GM18511 (cell line): ENCODE data around the gene CIP2A.
"Not testable (repeated sequence)": the region's sequence is repeated elsewhere in the genome, so short reads cannot be mapped to it uniquely, and the experiment has no call there.

ENCODE experiments used
- ATAC-seq: cut with Tn5 transposase; IDR thresholded peaks from one replicate; pipeline ENCODE4 v1.9.1; 2021; ENCODE audit warnings: mild to moderate bottlenecking, moderate library complexity; ENCODE audit not compliant: unreplicated experiment

Gene CIP2A

DNA sequence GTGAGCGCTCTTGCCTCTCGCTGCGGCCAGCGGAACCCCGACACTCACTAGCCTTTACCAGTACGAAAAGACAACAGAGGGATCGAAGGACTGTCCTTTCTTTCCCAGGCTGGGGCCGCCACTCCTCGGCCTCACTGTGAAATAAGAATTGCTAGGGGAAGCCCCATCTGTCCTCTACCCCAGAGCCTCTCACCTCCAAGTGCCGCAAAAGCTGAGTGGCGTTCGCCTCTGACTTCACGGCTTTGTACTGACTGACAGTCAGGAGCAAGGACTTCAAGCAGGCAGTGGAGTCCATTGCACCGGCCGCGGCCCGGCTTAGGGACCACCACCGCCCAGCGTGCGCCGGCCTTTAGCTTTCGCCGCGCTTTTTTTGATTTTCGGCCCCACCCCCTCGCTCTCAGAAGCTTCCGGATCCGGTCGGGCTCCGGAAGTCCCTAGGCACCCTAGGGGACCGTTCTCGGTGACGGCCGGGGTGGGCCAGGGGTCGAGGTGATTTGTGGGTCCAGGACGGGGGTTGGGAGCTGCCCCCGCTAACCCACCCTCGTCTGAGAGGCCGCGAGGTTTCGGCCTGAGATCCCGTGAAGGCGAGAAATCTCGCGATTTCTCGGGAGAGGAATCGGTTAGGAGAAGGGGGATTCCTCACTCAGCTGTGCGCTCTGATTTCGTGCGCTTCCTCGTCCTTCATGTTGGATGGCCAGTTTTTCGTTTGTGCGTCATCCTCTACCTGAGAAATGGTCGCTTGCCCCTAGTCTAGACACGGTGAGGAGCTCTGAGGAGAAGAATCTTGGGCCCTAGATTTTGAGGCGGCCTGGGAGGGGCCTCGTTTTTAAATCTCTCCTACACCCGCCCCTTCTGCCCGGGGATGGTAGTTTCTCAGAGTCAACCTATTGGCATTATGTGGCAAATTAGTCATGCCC, at the start of gene CIP2A, which contains the start of gene DZIP3:
CIP2A (minus strand) TSS at position 358 of the 917 bp plus-strand sequence; CDS start at position 295, 63 bp downstream.
DZIP3 (plus strand) TSS at position 642 of the 917 bp plus-strand sequence. CDS start 15,685 bp downstream, outside the sequence.
- ATAC-seq: peak; percentile 92

DNA sequence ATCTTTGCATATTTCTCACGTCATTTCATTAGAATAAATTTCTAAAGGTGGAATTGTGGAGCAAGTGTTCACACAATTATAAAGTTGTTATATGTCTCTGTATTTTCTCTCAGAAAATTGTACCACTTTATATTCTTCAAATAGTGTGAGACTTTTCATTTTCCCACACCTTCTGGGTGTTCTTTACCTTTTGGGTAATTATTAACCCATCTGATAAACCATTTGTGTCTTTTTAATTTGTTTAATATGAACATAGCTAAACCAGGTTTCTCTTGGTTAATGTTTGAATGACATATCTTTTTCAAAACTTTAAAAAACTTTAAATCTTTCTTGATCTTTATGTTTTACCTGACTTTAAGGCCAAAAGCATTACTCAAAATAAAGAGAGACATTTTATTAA, 40.7 kb upstream of the CIP2A start:
- ATAC-seq: no peak

DNA sequence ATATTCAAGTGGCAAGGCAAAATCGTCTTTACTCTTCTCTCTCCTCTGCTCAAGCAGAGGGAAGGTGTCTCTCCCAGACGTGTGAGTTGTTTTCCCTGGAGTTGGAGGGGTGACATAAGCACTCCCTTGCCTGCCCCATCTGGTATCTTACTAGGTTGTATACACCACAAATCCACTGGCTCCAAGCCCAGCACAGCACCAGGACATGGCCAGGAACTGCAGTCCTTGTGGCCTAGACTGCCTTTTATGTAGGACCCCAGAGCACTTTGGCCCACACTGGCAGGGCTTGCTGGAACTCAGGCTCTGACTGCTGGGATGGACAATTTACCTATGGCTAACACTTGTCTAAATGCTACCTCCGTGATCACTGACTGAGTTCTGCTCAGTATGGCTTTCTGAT, 34.3 kb upstream of the CIP2A start:
- no peak for ATAC-seq

DNA sequence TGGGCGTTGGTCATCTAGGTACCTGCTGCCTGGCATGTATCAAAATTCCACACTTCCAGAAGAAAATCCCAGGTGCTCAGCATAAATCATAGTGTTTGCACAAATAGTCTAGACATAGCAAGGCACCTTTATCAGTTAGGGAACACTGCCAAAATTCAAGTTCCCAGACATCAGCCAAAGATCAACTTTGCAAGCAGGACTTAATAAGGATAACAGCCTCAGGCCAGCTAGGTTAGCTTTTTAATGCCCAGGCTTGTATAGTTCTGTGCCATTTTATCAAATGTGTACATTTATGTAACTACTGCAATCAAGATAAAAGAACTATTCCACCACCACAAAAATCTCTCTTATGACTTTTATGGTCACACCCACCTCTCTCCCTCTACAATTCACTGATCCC, 31.0 kb upstream of the CIP2A start:
- no peak for ATAC-seq

DNA sequence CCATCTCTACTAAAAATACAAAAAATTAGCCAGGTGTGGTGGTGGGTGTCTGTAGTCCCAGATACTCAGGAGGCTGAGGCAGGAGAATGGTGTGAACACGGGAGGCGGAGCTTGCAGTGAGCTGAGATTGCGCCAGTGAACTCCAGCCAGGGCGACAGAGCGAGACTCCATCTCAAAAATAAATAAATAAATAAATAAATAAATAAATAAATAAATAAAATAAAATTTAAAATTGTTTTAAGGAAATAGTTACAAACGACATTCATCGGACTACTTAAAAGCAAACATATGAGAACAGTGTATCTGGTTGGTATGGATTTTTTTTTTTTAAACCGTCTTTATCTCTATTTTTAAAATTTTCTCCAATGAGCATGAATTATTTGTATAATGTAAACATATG, 26.9 kb upstream of the CIP2A start:
- not testable (repeated sequence) for ATAC-seq

DNA sequence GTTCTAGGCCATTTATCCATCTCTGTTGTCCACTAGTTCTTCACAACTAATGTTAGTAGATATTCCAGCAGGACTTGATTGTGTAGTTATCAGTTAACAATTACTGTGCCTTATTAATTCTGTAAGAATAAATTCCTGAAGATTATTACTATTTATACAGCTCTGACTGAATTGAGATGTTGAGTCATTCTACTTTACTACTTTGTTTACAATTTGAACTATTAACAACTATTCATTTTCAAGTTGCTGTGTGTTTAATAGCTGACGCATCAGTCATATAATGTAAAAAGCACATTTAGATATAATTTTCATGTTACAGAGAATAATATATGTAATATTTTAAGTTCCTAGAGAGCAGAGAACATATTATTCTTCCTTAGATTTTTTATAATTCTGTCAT, 21.4 kb upstream of the CIP2A start:
- ATAC-seq: no peak

DNA sequence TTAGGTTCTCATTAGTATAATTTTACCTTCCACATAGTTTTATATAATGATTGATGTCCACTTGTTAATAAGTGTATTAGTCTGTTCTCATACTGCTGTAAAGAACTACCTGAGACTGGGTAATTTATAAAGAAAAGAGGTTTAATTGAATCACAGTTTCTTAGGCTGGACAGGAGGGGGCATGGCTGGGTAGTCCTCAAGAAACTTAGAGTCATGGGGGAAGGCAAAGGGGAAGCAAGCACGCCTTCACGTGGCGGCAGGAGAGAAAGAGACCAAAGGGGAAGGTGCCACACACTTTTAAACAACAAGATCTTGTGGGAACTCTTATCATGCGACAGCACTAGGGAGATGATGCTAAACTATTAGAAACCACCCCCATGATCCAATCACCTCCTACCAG, 19.5 kb upstream of the CIP2A start:
- no peak for ATAC-seq

DNA sequence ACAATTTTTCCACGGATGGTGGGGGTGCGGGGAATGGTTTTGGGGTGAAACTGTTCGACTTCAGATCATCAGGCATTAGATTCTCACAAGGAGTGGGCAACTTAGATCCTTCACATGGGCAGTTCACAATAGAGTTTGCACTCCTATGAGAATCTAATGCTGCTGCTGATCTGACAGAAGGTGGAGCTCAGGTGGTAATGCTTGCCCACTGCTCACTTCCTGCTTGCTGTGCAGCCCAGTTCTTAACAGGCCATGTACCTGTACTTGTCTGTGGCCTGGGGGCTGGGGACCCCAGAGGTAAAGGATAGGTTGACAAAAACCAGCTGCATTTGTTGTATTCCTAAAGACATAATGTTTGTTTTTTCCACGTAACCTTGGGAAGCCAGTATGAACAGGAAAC, 16.3 kb upstream of the CIP2A start:
- no peak for ATAC-seq

DNA sequence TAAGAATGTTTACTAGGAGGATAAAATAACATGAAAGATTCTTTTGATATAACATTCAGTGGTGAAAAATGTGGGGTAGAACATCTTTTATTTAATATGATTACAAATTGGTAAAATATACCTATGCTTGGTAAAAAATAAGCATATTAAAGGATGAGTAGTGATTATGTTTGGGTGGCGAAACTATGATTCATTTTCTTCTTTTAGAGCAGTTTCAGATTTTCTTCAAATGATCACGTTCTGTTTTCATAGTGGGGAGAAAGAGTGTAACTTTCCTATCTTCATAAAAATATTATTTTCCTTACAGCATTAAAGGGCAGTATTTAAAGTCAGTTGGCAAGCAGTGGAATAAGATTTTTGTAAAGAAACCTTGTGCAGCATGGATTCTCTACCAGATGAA, 15.8 kb upstream of the CIP2A start:
- no peak for ATAC-seq

DNA sequence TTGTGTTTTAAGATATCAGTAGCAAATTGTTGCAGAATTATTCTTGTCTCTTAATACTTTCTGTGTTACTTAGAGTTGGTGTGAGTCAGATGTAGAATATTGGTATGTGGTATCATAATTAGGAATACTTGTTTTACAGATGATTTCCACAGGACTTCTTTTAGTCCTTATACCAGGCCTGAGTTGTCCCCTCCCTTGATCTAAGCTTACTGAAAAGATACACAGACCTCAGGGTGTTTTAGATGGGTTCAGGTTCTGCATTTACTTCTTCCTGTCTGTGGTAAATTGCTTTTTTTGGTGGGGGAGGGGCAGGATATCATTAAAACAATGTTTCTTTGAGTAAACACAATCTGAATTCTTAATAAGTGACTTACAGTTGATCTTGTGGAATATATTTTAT, 14.5 kb upstream of the CIP2A start:
- no peak for ATAC-seq

DNA sequence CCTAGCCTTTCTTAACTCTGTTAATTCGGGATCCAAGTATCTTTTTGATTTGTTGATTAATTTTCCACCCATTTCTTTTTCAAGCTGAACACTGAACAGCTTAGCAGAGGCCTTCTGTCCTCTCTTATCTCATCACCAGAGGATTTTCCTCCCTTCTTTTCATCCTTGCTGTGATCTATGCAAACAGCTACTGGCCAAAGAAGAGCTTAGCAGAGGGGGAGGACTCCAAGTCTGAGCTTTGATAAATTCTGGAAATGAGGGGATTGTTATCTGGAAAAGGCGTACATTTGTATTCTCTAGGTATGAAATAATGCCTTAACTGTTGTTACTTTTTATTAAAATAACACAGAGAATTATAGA, 13.7 kb upstream of the CIP2A start:
- ATAC-seq: peak; percentile 21

DNA sequence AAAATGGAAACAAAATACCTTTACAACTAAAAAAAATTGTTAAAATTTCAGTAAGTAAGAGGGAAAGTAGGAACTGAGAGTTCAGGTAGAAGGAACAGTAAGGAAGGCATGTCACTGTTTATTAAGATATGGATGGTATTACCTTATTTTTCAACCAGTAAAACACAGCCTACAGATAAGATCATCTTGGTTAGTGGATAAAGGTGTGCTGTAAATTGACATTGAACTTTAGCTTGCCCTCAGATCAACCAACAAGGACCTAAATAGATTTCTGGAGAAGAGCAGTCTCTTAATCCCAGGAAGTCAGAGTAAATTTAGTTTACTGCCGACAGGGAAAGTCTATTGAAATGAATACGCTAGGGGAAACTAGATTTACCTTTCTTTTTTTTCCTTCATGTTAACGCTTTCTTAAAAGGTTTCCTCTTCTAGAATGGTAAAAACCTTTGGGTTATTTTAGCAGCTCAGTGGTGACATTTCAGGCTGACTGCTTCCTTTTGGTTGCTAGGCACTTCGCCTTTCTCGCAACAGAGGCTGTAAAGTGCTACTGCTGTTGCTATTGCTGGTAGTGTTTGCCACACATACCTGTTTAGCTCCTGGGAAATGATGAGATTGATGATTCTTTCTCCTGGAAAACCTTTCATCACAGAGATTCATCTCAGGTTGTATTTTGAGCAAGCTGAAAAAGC, 13.2 kb upstream of the CIP2A start:
- ATAC-seq: peak; percentile 85

DNA sequence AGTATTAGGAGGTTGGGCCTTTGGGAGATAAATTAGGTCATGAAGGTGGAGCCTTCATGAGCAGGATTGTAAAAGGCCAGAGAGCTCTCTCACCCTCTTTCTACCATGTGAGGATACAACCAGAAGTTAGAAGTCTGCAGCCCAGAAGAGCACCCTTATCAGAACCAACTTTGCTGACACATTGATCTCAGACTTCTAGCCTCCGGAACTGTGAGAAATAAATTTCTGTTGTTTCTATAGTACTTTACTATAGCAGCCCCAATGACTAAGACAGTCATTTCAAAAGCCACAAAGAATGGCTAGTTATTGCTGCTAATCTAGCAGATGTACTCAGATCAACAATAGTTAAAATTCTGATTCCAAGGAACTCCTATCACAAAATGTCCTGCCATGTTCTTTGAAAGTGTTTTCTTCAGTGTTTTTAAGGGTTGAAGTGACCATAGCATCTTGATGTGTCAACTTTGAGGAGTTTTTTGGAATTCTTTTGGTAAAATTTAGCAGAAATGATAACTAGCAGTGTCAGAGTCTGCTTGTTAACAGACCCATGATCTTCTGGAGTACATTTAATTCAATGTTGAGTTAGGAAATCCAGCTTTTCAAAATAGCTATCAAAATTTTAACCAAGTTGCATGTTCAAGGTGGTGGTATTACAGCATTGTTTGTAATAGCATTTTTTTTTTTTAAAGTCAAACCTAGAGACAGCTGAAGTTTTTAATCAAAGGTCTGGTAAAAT, 10.6 kb upstream of the CIP2A start:
- no peak for ATAC-seq

DNA sequence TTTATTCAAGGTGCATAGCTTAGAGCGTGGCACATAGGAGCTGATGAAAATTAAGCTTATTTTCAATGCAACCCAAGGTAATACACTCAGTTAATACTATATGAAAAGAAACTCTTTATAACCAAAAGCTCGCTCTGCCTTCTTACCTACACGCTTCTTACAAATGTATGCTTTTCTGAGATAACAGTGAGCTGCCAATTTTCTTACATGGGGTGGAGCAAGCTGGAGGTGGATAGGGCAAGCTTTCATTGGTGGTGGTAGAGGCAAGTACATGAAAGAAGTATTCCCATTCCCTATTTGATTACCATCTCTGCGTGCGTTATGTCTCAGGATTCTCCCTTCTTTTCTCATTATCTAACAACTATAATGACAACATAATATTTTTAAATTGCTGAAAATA, 9.1 kb upstream of the CIP2A start:
- no peak for ATAC-seq

DNA sequence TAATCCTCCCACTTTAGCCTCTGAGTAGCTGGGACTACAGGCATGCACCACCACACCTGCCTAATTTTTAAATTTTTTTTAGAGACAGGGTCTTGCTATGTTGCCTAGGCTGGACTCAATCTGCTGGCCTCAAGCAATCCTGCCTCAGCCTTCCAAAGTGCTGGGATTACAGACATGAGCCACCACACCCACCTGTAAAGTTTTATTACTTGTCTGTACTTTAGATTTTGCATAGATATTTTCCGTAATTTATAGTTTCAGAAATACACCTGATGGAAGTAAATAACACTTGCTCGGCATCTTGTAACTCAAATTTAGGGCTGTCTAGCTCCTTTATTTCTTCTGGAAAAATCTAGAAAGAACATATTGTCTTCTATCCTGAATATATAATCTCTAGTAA, 6.1 kb upstream of the CIP2A start:
- ATAC-seq: no peak

DNA sequence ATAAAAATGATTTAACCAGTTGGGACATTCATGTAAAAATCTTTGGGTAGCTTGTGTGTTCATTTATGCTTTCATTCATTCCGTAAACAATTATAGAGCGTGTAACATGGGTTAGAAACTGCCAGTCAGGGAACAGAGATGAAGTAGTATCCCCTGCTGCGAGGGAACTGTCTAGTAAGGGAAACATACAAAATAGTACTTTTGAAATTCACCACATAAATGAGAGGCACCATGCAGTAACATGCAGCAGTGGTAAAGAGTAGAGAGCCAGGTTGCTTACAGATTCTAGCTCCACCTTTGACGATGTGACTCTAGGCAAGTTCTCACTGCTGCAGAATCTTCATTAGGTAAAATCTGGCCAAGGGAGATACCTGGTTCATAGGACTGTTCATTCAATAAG, 1.2 kb upstream of the CIP2A start:
- ATAC-seq: no peak

DNA sequence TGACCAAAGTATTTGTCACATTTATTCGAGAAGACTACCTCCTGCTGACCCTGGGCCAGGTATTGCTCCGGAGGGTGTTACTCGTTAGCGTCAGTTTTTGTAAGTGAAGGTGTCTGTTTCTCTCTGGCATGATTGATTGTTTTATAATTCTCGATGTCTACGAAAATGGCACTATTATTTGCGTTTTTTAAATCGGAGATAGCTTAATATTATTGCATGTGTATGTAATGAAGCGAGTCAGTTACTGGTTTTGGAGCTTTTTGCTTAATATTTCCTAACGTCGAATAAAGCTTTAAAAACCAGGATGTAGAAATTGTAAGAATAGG, 723 bp upstream of the CIP2A start:
- no peak for ATAC-seq

DNA sequence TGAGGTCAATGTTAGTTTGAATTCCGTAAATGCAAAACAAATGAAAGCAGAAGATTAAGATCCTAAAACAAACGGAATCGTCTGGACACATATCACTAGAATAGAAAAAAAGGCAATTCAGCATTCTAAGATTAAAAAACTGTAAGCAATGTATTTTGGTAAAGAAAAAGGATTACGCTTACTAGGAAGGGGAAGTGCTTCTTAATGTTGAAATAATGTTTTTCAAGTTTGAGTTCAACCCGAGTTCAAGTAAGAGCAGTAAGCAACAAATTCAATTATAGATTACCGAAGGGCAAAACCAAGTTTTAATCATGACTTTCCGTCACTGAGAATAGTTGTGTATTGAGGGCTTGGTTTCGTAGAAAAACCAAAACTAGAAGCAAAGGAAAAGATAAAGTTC, 637 bp downstream of the CIP2A start:
- ATAC-seq: no peak

DNA sequence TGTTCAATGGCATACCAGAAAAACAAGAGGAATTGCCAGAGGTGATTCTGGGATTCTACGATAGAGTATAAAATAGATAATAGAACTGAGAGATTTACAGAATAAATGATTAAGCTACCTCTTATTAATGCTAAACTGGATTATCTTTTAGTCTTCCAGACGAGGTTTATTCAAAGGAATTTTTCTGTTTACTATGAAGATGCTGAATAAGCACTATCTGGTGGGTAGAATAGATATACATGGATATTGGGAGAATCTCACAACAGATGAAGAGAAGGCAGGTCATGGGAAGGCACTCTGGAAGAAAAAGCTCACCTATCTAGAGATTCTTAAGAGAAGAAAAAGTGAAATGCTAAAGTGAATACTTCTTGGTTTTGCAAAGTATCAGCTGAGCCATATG, 11.2 kb downstream of the CIP2A start:
- ATAC-seq: no peak

DNA sequence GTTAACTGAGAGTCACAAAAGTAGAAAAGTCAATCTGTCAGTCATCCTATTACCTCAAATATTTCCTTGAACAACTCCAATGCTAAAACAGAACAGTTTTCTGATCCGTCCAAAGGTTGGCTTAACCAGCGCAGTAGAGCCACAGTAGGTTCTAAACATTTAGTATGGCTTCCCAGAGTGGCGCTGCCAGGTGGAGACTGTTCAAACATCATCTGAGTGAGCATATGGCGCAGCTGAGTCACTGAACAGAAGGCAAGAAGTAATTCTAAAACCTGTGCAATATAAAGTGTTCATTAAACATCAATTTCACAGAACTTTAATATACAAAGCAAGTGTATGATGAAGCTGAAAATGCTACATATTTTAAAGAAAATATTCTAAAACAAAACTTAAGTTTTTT, 19.9 kb downstream of the CIP2A start:
- no peak for ATAC-seq

DNA sequence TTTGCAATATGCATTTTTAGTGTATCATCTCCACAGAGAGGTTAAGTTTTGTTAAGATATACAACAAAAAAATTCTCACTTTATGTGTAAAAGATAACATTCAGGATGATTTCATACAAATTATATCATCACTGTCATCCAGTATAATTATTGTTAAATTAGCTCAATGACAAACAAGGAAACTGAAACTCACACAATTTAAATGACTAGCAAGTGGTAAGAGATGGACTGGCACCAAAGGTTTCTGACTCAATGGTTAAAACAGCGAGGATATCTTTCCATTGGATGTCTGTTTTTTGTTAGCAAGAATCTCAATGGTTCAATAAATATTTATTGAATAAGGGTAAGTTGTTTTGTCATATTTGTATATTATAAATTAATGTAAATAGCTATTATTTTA, 22.6 kb downstream of the CIP2A start:
- no peak for ATAC-seq

DNA sequence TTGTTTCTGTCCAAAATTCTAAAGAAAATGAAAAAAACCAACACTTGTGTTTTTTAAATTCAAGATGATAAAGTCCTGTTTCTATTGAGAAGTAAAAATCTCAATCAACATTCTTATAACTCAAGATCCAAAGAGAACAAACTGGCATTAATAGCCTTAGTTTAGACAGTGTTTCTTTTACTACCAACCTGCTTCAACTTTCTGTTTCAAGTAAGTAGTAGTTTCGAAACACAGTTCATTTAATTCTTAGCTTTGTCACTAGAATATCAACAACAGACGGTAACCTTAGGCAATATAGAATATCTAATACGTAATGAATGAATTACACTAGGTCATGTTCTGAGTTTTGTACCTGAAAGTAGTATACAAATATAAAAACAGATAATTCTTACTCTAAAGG, 23.7 kb downstream of the CIP2A start:
- no peak for ATAC-seq
